HK-2 (cell line): Measurements from ENCODE around the gene RIPK4.

Experiments used
- DNase-seq: peaks from one replicate; pipeline ENCODE4 v3.0.0-alpha.2; 2018; ENCODE audit not compliant: unreplicated experiment

RIPK4 gene

DNA sequence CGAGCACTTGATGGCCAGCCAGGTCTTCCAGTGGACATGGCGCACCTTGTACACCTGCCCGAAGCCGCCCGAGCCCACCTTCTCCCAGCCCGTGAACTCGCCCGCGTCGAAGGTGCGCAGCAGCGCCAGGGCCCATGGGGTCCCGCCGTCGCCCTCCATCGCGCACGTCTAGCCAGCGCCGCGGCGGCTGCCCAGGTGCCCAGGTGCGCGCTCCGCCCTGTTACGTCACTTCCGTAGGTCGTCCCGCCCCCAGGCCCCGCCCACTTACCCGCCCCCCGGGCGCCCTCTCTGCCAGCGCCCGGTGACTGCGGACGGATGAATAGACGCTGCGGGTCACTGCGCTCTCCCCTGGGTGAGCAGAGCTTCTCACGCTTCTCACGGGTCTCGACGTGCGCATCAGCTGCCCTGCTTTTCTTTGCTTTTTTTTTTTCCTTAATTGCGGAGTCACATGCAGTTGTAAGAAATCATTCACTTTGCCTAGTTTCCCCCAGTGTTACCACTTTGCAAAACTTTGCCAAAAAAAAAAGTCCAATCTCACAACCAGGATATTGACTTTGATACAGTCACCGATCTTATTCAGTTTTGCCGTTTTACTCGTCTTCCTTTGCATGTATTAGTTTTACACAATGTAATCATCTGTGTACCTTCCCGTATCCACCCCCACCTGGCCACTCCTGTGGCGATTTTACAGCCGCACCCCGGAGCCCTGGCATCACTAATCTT is at the start of gene RIPK4:
Gene RIPK4 (minus strand): TSS at position 170 of the 723 bp plus-strand sequence. CDS start 11 bp downstream, at position 159.
- DNase-seq, result peak; percentile 84

DNA sequence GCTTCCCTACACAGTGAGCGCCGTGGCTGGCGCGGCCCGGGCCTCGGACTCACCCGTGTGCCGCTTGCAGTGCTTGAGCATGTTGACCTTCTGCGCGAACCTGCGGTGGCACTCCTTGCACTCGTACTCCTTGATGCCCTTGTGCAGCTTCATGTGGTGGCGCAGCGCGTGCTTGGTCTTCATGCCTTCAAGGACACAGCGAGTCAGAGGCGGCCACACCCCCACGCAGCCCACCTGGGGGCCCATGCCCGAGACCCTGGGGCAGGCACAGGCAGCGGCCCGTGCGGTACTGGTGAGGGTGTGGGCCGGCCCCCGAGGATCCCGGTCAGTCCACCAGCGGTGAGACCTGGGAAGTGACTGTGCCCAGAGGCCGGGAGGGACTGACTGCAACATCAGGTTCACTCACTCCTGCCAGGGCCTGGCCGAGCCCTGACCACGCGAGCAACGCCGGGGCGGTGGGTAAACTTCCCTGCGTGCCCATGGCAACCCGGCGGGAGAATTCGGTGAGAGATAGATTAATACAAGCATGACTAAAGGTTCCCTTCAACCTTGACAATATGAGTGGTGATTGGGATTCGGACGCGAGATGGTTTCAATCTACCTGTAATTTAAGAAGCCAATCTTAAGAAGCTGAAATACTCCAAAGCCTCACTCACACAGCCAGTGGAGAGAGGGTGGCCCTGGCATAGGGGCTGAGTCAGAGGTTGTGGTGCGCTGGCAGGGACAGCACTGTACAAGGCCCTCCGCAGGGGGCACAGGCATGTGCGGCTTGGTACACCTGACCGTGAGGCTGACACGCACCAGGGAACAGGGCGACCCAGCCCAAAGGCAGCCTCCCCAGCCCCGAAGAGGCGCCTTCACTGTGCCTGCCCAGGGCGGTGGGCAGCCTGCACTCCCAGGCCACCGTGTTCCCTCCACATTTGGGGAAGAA is 49.1 kb upstream of the RIPK4 start:
- no peak for DNase-seq

DNA sequence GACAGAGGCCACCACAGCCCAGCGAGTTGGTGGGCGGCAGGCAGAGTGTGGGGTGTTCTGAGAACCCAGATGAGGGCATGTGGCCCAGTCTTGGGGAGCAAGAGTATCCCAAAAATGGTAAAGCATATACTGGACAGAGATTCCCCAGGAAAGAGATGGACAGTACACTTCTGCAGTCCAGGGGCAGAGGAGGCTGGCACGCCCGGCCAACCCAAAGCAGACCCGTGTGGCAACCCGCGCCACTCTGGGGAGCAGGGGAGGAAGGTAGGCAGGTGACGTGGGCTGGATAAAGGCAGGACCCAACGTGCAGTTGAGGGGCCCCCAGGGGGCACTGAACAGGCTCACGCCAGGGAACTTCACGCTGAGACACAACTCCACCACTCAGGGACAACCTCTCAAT is 46.4 kb upstream of the RIPK4 start:
- DNase-seq, result no peak

DNA sequence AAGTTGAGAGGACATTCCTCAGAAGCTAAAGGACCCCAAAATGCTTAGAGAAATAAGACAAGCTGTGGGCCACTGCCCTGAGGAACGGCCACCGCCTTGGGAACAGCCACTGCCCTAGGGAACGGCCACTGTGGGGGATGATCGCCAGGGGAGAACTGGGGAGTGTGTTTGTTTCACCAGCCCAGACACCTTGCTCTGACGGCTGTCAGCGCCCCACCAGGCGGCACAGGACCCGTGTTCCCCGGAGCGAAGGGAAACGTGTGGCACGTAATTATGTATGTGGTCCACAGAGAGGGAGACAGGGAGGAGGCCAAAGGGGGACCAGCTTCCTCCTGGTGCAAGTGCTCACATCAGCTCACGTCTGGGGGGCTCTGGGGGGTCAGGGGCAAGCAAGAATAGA is 45.8 kb upstream of the RIPK4 start:
- DNase-seq, result no peak

DNA sequence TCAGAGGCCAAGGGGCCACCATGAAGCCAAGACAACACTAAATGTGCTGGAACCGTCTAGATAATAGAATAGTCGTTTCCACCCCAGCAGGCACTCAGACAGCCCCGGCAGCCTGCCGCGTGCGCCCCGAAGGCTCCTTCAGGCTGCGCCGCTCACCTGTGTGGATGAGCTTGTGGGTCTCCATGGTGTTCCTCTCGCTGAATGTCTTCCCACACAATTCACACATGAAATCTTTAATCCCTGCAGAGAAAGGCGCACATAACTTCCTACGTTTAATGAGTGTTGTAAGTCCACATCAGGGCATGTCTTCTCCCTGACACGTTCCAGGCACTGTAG is 43.7 kb upstream of the RIPK4 start:
- no peak for DNase-seq

DNA sequence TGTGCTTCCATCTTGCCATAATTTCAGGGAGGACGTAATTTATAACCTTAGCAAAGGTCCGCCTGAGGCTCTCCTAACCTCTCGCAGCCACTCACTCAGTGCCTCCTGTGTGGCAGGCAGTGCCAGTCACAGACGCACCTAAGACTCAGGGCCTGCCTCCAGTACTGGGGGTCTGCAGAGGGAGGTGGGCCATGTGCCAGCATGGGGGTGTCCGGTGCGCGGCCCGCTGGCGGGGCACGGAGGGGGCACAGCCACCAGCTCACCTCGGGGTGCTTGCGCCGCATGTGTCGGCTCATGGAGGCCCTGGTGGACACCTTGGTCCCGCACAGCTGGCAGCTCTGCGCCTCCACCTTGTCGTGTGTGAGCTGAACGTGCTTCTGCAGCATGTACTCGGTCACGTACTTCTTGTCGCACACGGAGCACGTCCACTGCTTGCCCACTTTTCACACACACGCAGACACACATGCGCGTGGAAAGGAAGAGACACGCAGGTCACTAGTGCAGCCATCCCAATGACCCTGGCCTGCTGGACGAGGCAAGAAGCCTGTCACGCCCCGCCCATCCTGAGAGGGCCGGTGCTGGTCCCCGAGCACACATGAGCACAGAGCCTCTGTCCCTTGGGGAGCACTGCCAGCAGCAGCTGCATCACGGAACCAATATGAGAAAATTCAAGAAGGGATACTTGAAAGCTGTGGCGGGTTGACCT is 43.2 kb upstream of the RIPK4 start:
- DNase-seq, result no peak

DNA sequence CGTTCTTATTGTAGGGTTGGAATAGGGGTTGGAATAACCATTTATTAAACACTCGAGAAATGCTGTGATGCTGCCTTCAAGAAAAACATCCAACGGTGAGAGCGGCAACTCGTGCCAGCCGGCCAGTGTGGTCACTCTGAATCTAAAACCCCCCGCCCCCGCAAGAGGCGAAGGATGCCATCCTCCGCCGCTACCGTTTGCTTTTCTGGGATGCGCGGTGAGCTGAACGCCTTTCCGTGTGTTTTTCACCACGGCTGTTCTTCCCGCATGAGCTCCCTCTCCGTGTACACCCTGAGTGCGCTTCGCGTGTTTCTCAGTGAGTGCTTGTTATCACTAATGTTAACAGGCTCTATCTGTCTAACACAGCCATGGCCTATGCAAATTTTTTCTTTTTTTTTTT is 42.0 kb upstream of the RIPK4 start:
- no peak for DNase-seq

DNA sequence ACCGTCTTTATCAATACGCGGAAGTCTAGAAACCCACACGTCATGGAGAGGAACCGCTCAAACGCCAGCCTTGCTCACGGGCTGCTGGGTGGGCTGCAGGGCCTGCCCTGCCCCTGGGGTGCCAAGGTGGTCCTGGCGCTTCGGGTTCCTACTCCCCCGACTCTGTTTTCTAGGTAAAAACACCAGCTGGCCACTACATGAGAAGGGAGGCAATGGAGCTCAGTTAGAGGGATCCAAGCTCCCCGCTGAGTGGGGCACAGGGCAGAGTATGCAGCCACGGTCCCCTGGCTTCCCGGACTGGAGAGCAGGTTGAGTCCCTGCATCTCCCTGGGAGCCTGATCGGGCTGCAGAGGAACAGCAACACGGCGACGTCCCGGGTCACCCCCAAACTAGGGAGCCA is 41.2 kb upstream of the RIPK4 start:
- no peak for DNase-seq

DNA sequence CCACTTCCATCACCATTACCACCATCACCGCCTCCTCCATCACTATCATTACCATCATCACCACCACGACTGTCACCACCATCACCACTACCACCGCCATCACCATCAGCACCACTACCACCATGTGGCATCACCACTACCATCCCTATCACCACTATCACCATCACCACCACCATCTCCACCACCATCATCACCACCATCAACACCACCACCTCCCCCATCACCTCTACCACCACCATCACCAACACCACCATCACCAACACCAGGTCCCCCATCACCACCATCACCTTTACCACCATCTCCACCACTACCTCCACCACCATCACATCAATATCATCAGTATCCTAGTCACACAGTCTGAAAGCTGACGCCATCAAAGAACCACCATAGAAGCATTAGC is 39.9 kb upstream of the RIPK4 start:
- DNase-seq, result no peak

DNA sequence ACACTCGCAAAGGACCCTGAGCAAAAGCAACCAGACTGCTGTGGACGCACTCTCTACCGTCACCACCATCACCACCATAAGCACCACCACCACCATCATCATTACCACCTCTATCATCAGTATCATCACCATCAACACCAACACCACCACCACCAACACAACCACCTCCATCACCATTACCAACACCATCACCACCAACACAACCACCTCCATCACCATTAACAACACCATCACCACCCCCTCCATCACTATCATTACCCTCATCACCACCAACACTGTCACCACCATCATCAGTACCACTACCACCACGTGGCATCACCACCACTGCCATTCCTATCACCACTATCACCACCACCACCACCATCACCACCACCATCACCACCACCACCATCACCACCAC is 38.8 kb upstream of the RIPK4 start:
- DNase-seq, result no peak

DNA sequence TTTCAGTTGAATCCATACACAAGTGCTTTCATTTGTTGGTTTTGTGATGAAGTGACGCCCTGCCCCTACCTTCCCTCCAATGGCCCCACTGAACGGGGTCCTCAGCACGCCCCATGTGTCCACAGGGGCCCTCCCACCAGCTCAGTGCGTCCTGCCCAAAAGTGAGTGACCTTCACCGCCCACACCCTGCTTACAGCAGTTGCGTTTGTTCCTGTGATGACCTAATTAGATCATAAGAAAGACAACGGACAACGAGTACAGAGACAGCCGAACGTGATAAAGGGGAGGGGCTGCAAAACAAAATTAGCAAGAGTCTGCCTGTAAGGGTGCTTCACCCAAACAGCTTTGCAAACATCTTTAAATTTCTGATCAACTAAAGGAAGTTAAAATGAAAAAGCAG is 38.2 kb upstream of the RIPK4 start:
- no peak for DNase-seq

DNA sequence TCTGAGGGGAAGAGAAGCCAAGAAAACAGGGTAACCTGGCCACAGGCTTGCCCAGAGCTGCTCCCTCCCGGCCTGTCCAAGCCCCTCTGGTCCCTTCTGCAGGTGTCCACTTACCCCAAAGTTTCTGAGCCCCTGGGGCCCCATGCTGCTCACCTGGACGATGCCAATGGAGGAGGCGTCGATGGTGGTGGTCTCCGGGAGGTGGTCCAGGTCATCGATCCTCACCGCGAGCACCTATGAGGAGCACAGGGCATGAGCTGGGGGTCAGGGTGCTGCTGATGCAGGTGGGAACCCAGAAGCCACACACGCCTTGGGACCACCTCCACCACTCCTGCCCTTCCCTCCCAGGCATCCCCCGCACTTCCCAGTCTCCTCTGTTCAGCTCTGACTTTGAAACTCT is 37.5 kb upstream of the RIPK4 start:
- DNase-seq, result no peak

DNA sequence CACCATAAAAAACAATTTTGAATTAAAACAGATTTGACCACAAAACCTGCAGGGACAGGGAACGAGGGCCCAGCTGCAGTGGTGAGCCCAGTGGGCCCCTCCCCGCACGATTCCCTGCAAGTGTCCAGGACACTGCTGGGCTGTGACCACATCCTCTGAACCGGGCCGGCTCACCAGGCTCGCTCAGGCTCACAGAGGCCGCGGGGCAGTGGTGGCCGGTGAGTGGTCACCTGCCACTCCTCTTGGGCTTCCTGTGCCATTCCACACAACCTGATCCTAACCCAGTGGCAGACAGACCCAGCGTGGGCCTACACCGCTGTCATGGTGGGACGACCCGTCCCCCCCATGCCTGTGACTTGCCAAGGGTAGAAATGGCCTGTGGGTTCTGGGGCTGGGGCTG is 36.5 kb upstream of the RIPK4 start:
- DNase-seq, result no peak

DNA sequence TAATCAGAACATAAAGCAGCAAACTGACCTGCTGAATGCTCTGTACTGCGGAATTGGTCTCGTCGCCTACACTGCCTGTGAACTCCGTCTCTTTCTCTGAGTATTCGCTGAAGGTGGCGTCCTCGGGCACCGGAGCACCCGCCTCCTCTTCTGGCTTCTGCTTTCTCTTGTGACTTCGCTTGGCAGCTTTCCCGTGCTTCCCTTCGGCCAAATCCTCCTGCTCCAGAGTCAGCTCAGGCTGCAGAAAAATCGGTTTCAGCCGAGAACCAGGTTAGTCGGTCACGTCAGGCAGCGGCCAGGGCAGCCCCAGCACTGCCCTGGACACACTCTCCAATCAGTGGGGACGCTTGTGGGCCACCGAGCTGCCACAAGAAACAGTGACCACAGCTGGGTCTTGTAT is 35.8 kb upstream of the RIPK4 start:
- DNase-seq, result no peak

DNA sequence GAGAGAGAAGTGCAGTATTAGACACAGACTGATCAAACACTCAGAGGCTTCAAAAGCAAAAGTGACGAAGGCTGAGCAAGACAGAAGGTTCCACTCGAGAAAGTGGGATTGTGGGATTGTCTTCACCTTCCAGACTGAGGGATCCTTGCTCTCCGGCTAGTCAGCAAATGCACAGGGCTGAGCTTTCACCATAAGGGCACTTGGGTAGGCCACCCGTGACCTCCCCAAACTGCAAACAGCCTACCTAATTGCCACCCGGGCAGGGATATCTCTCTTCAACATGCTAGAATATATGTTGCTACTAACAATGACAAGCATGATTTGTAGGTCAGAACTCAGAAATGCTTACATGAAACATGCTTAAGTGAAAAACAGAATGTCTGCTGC is 35.3 kb upstream of the RIPK4 start:
- no peak for DNase-seq

DNA sequence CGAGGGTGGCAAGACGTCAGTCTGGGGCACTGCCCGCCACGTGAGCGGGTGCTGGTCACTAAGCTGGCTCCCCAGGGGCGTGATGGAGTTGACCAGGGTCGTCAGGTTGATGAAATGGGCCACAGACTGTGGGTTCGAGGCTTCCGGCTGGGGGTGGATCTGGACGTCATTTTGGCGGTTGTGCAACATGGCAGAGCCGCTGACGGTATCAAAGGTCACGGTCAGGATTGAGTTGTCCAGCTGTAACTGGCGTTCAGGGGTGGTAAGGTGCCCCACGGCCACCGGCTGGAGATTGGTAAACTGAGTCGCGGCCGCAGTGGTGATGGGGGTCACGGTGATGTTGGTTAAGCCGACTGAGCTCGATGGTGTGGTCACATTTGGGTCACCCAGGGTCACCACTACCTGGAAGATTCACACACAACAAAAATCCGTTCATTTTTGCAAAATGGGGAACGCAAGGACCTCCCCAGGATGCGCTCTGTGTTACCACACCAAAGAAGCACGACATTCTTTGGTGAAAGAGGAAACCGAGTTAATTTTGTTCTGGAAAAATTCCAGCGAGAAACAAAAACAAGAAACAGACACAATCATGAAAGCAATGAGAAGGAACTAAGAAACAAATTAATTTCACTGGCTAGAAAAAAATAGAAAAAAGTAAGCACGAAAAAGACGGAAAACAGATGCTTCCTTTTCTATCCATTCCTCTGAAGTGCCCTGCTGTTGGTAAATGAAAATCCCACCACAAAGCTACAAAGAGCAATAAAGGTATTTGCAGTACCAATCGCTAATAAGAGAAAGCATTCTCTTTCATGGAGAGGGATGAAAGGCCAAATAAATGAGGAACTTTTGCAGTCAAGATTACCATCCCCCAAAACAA is 34.7 kb upstream of the RIPK4 start:
- no peak for DNase-seq

DNA sequence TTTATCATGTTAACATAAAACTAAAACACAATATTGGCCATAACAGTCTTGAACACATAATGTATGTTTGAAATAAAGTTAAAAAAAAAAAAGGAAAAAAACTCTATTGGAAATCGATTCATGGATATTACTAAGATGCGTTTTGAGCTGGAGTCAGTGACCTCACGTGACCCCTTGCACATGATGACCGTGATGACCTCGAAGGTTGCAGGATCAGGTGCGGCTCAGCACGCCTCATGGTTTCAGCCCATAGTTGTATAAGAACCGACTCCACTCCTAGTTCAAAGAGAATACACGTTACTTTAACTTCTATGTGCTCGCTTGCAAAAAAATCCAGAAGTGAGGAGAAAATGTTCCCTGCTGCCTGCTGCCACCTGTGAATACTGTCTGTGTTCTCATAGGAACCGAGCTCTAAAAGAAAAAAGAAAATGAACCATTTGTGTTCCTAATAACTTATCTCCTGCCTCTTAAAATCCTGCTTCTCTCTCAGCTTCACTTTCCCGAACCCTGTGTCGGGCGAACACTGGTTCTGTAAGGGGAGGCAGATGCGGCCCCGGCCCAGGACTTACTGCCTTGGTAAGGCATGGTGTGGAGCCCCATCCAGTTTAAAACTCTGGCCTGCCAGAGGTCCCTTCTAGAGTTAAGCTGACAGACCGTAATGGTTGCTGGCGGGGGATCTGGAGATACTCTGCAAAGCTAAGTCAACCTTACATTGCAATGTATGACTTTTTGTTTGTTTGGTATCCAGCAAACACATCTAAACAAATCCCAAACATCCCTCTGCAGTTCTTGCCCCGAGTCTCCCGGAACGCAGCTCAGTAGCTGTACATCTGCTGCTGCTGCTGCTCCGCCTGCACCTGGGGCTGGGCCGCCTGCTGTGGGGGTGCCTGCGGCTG is 33.8 kb upstream of the RIPK4 start:
- DNase-seq, result no peak

DNA sequence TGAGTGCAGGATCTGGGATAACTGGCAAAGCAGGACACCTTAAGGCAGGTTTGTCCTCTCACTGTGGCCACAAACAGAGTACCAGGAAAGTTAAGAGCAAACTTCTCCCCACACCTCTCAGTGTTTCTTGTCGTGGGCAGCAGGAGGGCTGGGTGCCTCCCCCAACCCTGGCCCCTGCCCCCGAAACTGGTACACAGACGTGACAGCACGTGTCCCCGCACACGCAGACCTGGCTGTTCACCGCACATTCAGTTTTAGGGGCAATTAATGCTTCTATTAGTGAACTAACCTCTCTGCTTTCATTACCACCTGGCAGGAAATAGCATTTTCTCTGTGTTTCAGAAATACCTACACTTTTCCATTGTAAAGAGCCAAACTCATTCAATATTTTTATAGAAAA is 32.9 kb upstream of the RIPK4 start:
- DNase-seq, result no peak

DNA sequence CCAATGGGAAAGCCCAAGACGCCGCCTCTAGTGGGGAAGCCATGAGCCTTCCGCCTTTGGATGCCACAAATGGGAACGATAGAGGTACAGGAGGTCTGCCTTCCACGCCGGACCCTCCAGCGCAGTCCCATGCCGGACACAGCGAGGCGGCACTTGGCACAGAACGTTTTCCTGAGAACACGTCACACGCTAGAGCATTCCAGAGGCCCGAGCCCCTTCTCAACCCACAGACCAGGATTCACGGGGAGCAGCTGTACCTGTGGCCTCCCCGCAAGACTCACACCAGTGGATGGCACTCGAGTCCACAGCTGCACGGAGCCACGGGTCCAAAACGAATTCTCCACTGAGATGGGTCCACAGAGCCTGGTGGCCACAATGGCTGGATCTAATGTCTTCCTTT is 31.5 kb upstream of the RIPK4 start:
- DNase-seq, result no peak

DNA sequence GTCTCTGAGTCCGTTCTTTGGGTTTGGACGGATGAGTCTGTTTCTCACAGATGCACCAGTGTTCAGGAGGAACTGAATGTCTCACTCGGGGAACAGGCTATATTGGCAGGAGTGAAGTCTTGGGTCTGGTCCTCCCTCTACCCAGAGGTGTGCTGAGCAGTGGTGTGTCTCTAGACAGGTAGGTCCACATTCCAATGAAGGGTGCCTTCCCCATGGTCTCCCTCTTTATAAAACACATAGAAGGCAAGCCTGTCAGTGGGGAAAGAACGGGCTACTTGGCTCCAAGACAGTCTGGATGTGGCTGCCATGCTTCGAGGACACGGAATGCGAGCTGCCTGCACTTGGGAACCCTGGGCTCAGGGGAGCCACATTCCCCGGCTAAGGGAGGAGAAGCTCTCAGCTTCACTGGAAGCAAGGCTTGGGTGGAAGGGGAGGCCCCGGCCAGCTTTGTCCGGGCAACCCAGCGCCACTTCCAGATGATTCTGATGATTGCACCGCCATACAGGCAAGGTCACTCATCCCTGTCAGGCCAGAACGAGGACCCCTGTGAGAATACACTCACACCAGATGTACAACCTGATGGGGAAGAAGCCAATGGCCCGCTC is 29.7 kb upstream of the RIPK4 start:
- DNase-seq, result no peak
